ENCODE results near the gene SLC19A3.
"Not testable (repeated sequence)": the region's sequence is repeated elsewhere in the genome, so short reads cannot be mapped to it uniquely, and the experiment has no call there.

The SLC19A3 gene

DNA sequence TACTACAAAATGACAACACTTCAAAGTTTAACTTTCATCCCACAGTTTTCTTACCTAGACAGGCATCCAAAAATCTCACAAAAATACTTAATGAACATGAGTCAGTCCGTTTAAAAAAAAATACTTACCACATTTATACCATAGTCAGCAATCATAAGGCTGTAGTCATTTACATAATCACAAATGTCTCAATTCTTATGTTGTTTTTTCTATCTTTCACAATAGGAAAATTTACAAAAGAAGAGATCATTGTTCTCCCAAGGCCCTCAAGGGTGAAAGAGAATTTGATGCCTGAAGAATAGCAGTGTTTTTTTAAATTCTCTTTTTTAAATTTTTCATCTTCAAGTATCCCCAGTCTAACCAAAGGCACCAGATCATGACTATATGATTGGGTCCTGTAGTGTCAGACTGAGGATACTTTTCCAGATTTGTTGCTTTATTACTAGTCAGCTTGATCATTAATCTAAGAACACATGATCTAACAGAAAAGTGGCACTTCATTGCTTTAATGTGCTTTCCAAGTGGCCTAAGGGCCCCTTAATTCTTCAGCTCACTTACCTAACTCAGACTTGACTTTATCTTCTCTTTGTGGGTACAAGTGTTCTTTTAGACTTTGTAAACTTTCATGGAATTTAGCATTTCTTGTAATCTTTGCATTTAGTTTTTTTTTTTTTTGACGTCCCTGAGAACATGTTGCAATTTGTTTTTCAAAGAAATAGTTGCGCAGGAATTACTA is 46.5 kb downstream of the SLC19A3 start:
- H3K4me3 ChIP-seq (replicated peaks in 1 of 2; ENCODE audit: low read depth in 2 of 2, low read length in 2 of 2) = no peak overlapping the region
- DNase-seq (ENCODE audit: low read depth in 2 of 2) = peak in 1 of 2 donors; percentile 16
- TF ChIP-seq, protein P1, sequence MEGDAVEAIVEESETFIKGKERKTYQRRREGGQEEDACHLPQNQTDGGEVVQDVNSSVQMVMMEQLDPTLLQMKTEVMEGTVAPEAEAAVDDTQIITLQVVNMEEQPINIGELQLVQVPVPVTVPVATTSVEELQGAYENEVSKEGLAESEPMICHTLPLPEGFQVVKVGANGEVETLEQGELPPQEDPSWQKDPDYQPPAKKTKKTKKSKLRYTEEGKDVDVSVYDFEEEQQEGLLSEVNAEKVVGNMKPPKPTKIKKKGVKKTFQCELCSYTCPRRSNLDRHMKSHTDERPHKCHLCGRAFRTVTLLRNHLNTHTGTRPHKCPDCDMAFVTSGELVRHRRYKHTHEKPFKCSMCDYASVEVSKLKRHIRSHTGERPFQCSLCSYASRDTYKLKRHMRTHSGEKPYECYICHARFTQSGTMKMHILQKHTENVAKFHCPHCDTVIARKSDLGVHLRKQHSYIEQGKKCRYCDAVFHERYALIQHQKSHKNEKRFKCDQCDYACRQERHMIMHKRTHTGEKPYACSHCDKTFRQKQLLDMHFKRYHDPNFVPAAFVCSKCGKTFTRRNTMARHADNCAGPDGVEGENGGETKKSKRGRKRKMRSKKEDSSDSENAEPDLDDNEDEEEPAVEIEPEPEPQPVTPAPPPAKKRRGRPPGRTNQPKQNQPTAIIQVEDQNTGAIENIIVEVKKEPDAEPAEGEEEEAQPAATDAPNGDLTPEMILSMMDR (IDR thresholded peaks at IDR 0.05; ENCODE audit: low read depth, low read length) = no peak

DNA sequence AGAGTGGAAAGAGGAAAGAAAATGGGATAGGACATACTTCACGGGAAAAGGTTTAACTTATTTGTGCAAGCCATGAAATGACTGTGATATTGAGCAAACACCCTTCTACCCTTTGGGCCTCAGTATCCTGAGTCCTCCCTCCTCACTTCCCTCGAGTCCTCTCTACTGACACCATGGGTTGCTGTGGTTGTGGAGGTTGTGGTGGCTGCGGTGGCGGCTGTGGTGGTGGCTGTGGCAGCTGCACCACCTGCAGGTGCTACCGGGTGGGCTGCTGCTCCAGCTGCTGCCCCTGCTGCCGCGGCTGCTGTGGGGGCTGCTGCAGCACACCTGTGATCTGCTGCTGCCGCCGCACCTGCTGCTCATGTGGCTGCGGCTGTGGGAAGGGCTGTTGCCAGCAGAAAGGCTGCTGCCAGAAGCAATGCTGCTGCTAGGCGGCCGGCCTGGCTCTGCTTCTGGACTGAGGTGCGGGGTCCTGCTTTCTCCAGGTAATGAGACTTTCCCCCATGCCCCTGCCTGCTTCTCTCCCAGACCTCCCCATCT is 51.1 kb downstream of the SLC19A3 start, which contains the start of gene SCYGR5:
TSS of gene SCYGR5 (plus strand) at position 174 of the 540 bp plus-strand sequence. CDS start at position 174, 0 bp downstream.
- not testable (repeated sequence) for H3K4me3 ChIP-seq (replicated peaks in 1 of 2; ENCODE audit: low read depth in 2 of 2, low read length in 2 of 2); DNase-seq (ENCODE audit: low read depth in 2 of 2)

DNA sequence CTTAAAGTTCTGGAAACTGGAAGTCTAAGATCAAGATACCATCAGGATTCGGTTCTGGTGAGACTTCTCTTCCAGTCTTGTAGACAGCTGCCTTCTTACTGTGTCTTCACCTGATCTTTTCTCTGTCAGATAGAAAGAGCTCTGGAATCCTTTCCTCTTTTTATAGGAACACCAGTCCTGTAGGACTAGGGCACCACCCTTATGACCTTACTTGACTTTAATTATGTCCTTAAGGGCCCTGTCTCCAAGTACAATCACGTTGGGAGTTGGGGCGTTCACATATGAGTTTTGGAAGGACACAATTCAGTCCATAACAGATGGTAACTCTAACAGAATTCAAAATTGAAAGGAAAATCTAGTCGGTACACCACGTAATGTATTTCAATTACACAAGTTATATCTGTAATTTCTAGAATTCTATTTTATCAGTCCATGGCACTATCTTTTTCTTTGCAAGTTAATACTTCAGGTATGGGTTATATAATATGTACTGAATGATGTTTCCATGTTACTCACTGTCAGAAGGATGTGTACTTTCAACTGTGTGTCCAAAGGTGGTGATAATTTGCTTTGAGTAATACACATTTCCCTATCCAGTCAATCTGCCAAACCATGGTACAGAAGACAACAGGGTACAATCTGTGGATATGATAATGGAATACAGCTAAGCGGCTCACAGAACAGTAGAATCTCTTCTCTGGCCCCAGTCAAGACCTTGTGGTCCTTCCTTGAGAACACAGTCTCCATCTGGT is 52.5 kb downstream of the SLC19A3 start:
- H3K4me3 ChIP-seq (replicated peaks in 1 of 2; ENCODE audit: low read depth in 2 of 2, low read length in 2 of 2) = no peak overlapping the region

DNA sequence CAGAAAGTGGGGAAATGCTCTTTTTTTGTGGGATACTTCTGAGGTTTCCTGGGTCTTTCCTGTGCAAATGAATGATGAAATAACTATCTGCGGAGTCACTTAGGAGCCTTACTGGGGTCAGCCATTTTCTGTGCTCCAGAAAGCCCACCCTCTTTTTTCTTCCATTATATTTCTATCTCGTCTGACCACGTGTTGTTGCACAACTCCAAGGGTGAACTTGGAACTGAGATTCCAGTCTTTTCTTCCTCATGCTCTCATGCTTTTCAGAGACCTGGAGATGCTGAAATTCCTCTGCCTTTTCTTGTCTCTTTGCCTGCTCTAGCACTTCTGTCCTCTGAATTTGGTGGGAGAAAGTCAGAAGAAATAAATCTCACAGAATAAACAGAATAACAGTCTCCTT is 56.0 kb downstream of the SLC19A3 start:
- DNase-seq (ENCODE audit: low read depth in 2 of 2) = no peak
- no peak overlapping the region for H3K4me3 ChIP-seq (replicated peaks in 1 of 2; ENCODE audit: low read depth in 2 of 2, low read length in 2 of 2)
- TF ChIP-seq, protein P1 (IDR thresholded peaks at IDR 0.05; ENCODE audit: low read depth, low read length) = no peak

More for the DNA sequence above, 52.5 kb downstream of the SLC19A3 start:
- DNase-seq (ENCODE audit: low read depth in 2 of 2) = no peak
- TF ChIP-seq, protein P1 (IDR thresholded peaks at IDR 0.05; ENCODE audit: low read depth, low read length) = no peak

DNA sequence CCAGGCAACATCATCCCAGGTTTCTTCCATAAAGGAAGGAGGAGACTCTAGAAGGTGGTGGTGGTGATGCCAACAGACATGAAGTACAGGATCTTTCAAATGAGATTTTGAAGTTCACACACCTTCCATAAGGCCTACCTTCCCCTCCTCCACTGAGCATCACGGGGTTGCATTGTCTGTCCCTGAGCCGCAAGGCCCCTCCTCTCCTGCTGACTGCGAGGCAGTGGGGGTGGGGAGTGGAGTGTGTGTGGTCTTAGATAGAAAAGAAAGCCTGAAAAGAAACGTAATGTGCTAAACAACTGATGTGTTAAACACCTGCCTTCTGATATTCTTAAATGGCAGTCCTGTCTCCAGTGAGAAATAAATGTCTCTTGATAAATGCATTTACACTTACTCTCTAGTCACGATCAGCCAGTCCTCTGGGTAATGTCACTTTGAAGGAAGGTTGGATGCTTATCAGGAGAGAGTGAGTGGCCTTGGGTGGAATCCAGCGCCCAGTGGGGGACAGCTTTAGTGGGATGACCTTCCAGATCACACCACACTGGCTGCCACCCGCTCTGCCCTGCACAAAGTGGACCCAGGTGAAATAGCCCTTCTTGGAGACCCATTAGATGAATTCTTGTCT is 56.7 kb downstream of the SLC19A3 start:
- TF ChIP-seq, protein P1 (IDR thresholded peaks at IDR 0.05; ENCODE audit: low read depth, low read length) = no peak
- DNase-seq (ENCODE audit: low read depth in 2 of 2) = no peak
- no peak overlapping the region for H3K4me3 ChIP-seq (replicated peaks in 1 of 2; ENCODE audit: low read depth in 2 of 2, low read length in 2 of 2)

DNA sequence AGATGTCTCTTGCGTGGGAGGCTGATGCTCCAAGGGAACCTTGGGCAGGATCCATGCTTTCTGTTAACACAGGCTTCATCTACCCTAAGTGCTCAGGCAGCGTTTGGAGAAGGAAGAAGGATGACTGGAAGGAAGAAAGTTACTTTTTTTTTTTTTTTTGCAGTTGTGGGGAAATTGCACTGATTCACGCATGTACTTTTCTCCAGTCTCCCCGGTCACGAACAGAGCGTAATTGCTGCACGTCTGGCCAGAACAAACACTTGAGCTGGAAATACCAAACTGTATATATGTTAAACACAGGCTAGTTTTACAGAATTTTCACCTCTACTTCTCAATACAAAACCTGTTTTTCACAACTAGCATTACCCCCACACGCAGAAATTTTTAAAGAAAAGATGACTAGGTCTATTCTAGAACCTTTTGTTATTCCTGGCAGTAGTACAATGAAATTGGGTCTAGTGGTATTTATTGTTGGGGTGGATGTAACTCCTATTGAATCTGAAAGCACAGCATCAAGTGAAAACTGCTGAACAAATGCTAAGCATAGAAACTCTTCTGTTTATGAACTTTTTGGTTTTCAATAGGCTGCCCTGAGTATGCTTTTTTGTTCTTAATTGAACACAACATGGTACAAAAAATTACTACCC is 60.5 kb downstream of the SLC19A3 start:
- peak; percentile 86 to 91 for DNase-seq (ENCODE audit: low read depth in 2 of 2)
- TF ChIP-seq, protein P1 (IDR thresholded peaks at IDR 0.05; ENCODE audit: low read depth, low read length) = no peak
- no peak overlapping the region for H3K4me3 ChIP-seq (replicated peaks in 1 of 2; ENCODE audit: low read depth in 2 of 2, low read length in 2 of 2)
